Astrocyte (in vitro differentiated cells and primary cell): ENCODE data around the gene SLC37A1. TPM values are rescaled to one million over a fixed set of nuclear protein-coding genes. Genes with fewer than 3 reads are reported as not detected.

Source experiments
- DNase-seq: peaks from one replicate; pipeline ENCODE4 v3.0.0-alpha.2; 2010; ENCODE audit warnings: low read depth
- FAIRE-seq: peaks from 2 replicates; lab custom pipeline; 2011; peaks lifted over from hg19 to GRCh38; lab: Jason Lieb, UNC
- H2AFZ ChIP-seq: 2 replicates; pipeline ENCODE4 v1.6.0; 2012; ENCODE audit warnings: low read depth, low read length, inconsistent platforms
- H3K27ac ChIP-seq: 2 replicates; pipeline ENCODE4 v1.5.1; 2011; ENCODE audit warnings: low read depth, low read length, inconsistent platforms
- H3K27me3 ChIP-seq: 2 replicates; pipeline ENCODE4 v1.6.0; 2011; ENCODE audit warnings: low read length, inconsistent platforms; ENCODE audit not compliant: insufficient read depth
- H3K36me3 ChIP-seq: 2 replicates; pipeline ENCODE4 v1.5.1; 2011; ENCODE audit warnings: low read length, inconsistent platforms; ENCODE audit not compliant: insufficient read depth
- H3K4me1 ChIP-seq: 2 replicates; pipeline ENCODE4 v1.5.1; 2011; ENCODE audit warnings: low read length, inconsistent platforms; ENCODE audit not compliant: insufficient read depth
- H3K4me2 ChIP-seq: 2 replicates; pipeline ENCODE4 v1.6.0; 2012; ENCODE audit warnings: low read length, inconsistent platforms
- H3K4me3 ChIP-seq: 2 replicates; pipeline ENCODE4 v1.5.1; 2011; ENCODE audit warnings: low read depth, mild to moderate bottlenecking, low read length, inconsistent platforms; ENCODE audit not compliant: insufficient read depth
- H3K79me2 ChIP-seq: 2 replicates; pipeline ENCODE4 v1.6.0; 2012; ENCODE audit warnings: mild to moderate bottlenecking, low read length, inconsistent platforms; ENCODE audit not compliant: insufficient read depth
- H3K9ac ChIP-seq: 2 replicates; pipeline ENCODE4 v1.6.0; 2012; ENCODE audit warnings: mild to moderate bottlenecking, low read length, inconsistent platforms
- H3K9me3 ChIP-seq: 2 replicates; pipeline ENCODE4 v1.5.1; 2012; ENCODE audit warnings: low read depth, mild to moderate bottlenecking, low read length, inconsistent platforms; ENCODE audit not compliant: insufficient read depth
- H4K20me1 ChIP-seq: 2 replicates; pipeline ENCODE4 v1.6.0; 2012; ENCODE audit warnings: low read length, inconsistent platforms; ENCODE audit not compliant: insufficient read depth
- H3K27ac Mint-ChIP-seq: one replicate; pipeline ENCODE4 v1.8.0; 2021; ENCODE audit warnings: mild to moderate bottlenecking, mixed read lengths; ENCODE audit not compliant: unreplicated experiment
- H3K27me3 Mint-ChIP-seq: one replicate; pipeline ENCODE4 v1.8.0; 2021; ENCODE audit warnings: low read depth, mixed read lengths; ENCODE audit not compliant: unreplicated experiment
- H3K36me3 Mint-ChIP-seq: one replicate; pipeline ENCODE4 v1.8.0; 2021; ENCODE audit warnings: low read depth, mixed read lengths; ENCODE audit not compliant: unreplicated experiment
- H3K4me1 Mint-ChIP-seq: one replicate; pipeline ENCODE4 v1.8.0; 2021; ENCODE audit warnings: low read depth, mixed read lengths; ENCODE audit not compliant: unreplicated experiment
- H3K4me3 Mint-ChIP-seq: one replicate; pipeline ENCODE4 v1.8.0; 2021; ENCODE audit warnings: mild to moderate bottlenecking, moderate library complexity, mixed read lengths; ENCODE audit not compliant: unreplicated experiment
- H3K9me3 Mint-ChIP-seq: one replicate; pipeline ENCODE4 v1.8.0; 2021; ENCODE audit warnings: mild to moderate bottlenecking, mixed read lengths; ENCODE audit not compliant: unreplicated experiment
- CTCF ChIP-seq: IDR thresholded peaks from 2 replicates; pipeline ENCODE4 v1.5.1; 2011; ENCODE audit warnings: low read depth, mild to moderate bottlenecking, inconsistent platforms, low read length, moderate library complexity; ENCODE audit not compliant: insufficient read depth
- EZH2 ChIP-seq: IDR thresholded peaks from 2 replicates; pipeline ENCODE4 v1.6.1; 2012; ENCODE audit warnings: mild to moderate bottlenecking, low read length, inconsistent platforms; ENCODE audit not compliant: insufficient read depth
- total RNA-seq: library from RNA; stranded (reverse); gene quantifications from 2 replicates; pipeline ENCODE4 v1.2.1, GENCODE V29; 2021

The SLC37A1 gene
- total RNA-seq, 1 donor from 2014 or later, result 6.9 TPM

- no peaks in the 10 kb centered on the region for H3K9me3 ChIP-seq
- peaks cover 26% of the 10 kb centered on the region for H3K27me3 Mint-ChIP-seq
- peaks cover 10% of the 10 kb centered on the region for H3K36me3 Mint-ChIP-seq
- H3K4me2 ChIP-seq, result no peak overlapping the region
- H3K36me3 ChIP-seq, result no peaks in the 10 kb centered on the region
- no peak overlapping the region for H2AFZ ChIP-seq
- no peaks in the 10 kb centered on the region for H3K27me3 ChIP-seq
- DNase-seq (no peak), FAIRE-seq (no peak)
- no peaks in the 10 kb centered on the region for H3K9me3 Mint-ChIP-seq
- H4K20me1 ChIP-seq, result no peaks in the 10 kb centered on the region
- H3K4me1 Mint-ChIP-seq, result no peaks in the 10 kb centered on the region
- H3K79me2 ChIP-seq, result no peaks in the 10 kb centered on the region
- no peak overlapping the region for H3K9ac ChIP-seq
- H3K4me3 Mint-ChIP-seq, result no peak overlapping the region
- H3K4me1 ChIP-seq, result no peaks in the 10 kb centered on the region
- no peak overlapping the region for H3K4me3 ChIP-seq
- no peak overlapping the region for H3K27ac Mint-ChIP-seq
- TF ChIP-seq CTCF, result no peak
- TF ChIP-seq EZH2, result no peak
- H3K27ac ChIP-seq, result no peak overlapping the region
Observed at GRCh38 chr21:42561762-42562650, 48.4 kb downstream of the SLC37A1 start.

GRCh38 chr21:42562816-42563215 lies 49.2 kb downstream of the SLC37A1 start:
- Histone ChIP-seq H4K20me1 (no peaks in the 10 kb centered on the region), H3K79me2 (no peaks in the 10 kb centered on the region), H3K36me3 (no peaks in the 10 kb centered on the region), H3K9me3 (no peaks in the 10 kb centered on the region), H3K4me2 (no peak overlapping the region), H2AFZ (no peak overlapping the region), H3K9ac (no peak overlapping the region), H3K4me1 (no peaks in the 10 kb centered on the region), H3K27ac (no peak overlapping the region), H3K27me3 (no peaks in the 10 kb centered on the region), H3K4me3 (no peak overlapping the region)
- peaks cover 10% of the 10 kb centered on the region for H3K36me3 Mint-ChIP-seq
- peaks cover 32% of the 10 kb centered on the region for H3K27me3 Mint-ChIP-seq
- no peak overlapping the region for H3K4me3 Mint-ChIP-seq
- H3K9me3 Mint-ChIP-seq, result no peaks in the 10 kb centered on the region
- H3K4me1 Mint-ChIP-seq, result no peaks in the 10 kb centered on the region
- no peak overlapping the region for H3K27ac Mint-ChIP-seq
- no peak for TF ChIP-seq CTCF
- TF ChIP-seq EZH2, result no peak
- no peak for FAIRE-seq
- DNase-seq, result no peak

- Histone ChIP-seq H3K9ac (no peak overlapping the region), H3K9me3 (no peaks in the 10 kb centered on the region), H4K20me1 (no peaks in the 10 kb centered on the region), H3K27me3 (no peaks in the 10 kb centered on the region), H3K27ac (no peak overlapping the region), H3K4me2 (no peak overlapping the region), H3K79me2 (no peaks in the 10 kb centered on the region), H3K4me1 (no peaks in the 10 kb centered on the region), H3K36me3 (no peaks in the 10 kb centered on the region), H2AFZ (no peak overlapping the region), H3K4me3 (no peak overlapping the region)
- H3K27me3 Mint-ChIP-seq, result peaks cover 36% of the 10 kb centered on the region
- peaks cover 11% of the 10 kb centered on the region for H3K36me3 Mint-ChIP-seq
- no peak overlapping the region for H3K27ac Mint-ChIP-seq
- H3K4me1 Mint-ChIP-seq, result no peaks in the 10 kb centered on the region
- no peak overlapping the region for H3K4me3 Mint-ChIP-seq
- H3K9me3 Mint-ChIP-seq, result no peaks in the 10 kb centered on the region
- FAIRE-seq, result no peak
- TF ChIP-seq CTCF, result no peak
- DNase-seq, result no peak
Observed at GRCh38 chr21:42563261-42563660, 49.6 kb downstream of the SLC37A1 start.
